DOHH2 (cell line): Measurements from ENCODE around the gene EVC.

ENCODE experiments used
- H3F3A ChIP-seq: fragments of 200-600 bp; sonication (generic), shearing (Covaris generic); 2 replicates; pipeline ENCODE4 v1.6.0; 2016; ENCODE audit warnings: antibody characterized with exemption, mild to moderate bottlenecking; ENCODE audit not compliant: control insufficient read depth, insufficient read depth
- H3K27ac ChIP-seq: fragments of 200-600 bp; sonication (generic); 2 replicates; pipeline ENCODE4 v1.5.1; 2014; ENCODE audit warnings: low read depth, mild to moderate bottlenecking, low read length, moderate library complexity
- H3K27me3 ChIP-seq: fragments of 200-600 bp; sonication (generic); 2 replicates; pipeline ENCODE4 v1.6.1; 2014; ENCODE audit warnings: mild to moderate bottlenecking, low read length, mixed read lengths; ENCODE audit not compliant: control insufficient read depth
- H3K36me3 ChIP-seq: fragments of 200-600 bp; sonication (generic); 2 replicates; pipeline ENCODE4 v1.6.1; 2014; ENCODE audit warnings: mild to moderate bottlenecking, low read length, moderate library complexity, mixed read lengths; ENCODE audit not compliant: control insufficient read depth
- H3K4me1 ChIP-seq: fragments of 200-600 bp; sonication (generic); 2 replicates; pipeline ENCODE4 v1.6.1; 2014; ENCODE audit warnings: mild to moderate bottlenecking, low read length, mixed read lengths; ENCODE audit not compliant: control insufficient read depth
- H3K4me2 ChIP-seq: fragments of 200-600 bp; sonication (generic); 2 replicates; pipeline ENCODE4 v1.6.0; 2014; ENCODE audit warnings: mild to moderate bottlenecking, low read length, moderate library complexity
- H3K4me3 ChIP-seq: fragments of 200-600 bp; sonication (generic); 2 replicates; pipeline ENCODE4 v1.5.1; 2014; ENCODE audit warnings: mild to moderate bottlenecking, low read length, mixed read lengths
- H3K79me2 ChIP-seq: fragments of 200-600 bp; sonication (generic); 2 replicates; pipeline ENCODE4 v1.6.1; 2014; ENCODE audit warnings: mild to moderate bottlenecking, low read length, mixed read lengths; ENCODE audit not compliant: control insufficient read depth
- H3K9me2 ChIP-seq: fragments of 200-600 bp; sonication (generic); replicated peaks from 2 replicates; pipeline ENCODE4 v1.6.1; 2014; ENCODE audit warnings: mild to moderate bottlenecking, low read length, mixed read lengths; ENCODE audit not compliant: control insufficient read depth
- H3K9me3 ChIP-seq: fragments of 200-600 bp; sonication (generic); 2 replicates; pipeline ENCODE4 v1.6.1; 2014; ENCODE audit warnings: antibody characterized with exemption, low read length, mixed read lengths; ENCODE audit not compliant: control insufficient read depth, insufficient read depth
- H4K20me1 ChIP-seq: fragments of 200-600 bp; sonication (generic); 2 replicates; pipeline ENCODE4 v1.6.0; 2014; ENCODE audit warnings: low read depth, mild to moderate bottlenecking, antibody characterized with exemption, low read length, moderate library complexity; ENCODE audit not compliant: control insufficient read depth, insufficient read depth
- EZH2phosphoT487 ChIP-seq: fragments of 200-600 bp; sonication (generic); IDR thresholded peaks from 2 replicates; pipeline ENCODE4 v1.6.1; 2017; ENCODE audit warnings: borderline replicate concordance, mild to moderate bottlenecking, antibody characterized with exemption, low read length, moderate library complexity, mixed read lengths
- TF ChIP-seq, protein P1 (sequence below): fragments of 200-600 bp; sonication (generic); IDR thresholded peaks from one replicate; pipeline ENCODE4 v1.5.1; 2014; ENCODE audit warnings: antibody characterized with exemption, mild to moderate bottlenecking, low read depth, low read length; ENCODE audit not compliant: poor library complexity, severe bottlenecking

EVC gene

GRCh38 chr4:5813882-5814255, 102.9 kb downstream of the EVC start:
- H3K9me3 ChIP-seq, result no peaks in the 10 kb centered on the region
- no peaks in the 10 kb centered on the region for H4K20me1 ChIP-seq
- H3F3A ChIP-seq, result no peaks in the 10 kb centered on the region
- no peak overlapping the region for H3K27ac ChIP-seq
- H3K36me3 ChIP-seq, result no peaks in the 10 kb centered on the region
- TF ChIP-seq, protein P1, sequence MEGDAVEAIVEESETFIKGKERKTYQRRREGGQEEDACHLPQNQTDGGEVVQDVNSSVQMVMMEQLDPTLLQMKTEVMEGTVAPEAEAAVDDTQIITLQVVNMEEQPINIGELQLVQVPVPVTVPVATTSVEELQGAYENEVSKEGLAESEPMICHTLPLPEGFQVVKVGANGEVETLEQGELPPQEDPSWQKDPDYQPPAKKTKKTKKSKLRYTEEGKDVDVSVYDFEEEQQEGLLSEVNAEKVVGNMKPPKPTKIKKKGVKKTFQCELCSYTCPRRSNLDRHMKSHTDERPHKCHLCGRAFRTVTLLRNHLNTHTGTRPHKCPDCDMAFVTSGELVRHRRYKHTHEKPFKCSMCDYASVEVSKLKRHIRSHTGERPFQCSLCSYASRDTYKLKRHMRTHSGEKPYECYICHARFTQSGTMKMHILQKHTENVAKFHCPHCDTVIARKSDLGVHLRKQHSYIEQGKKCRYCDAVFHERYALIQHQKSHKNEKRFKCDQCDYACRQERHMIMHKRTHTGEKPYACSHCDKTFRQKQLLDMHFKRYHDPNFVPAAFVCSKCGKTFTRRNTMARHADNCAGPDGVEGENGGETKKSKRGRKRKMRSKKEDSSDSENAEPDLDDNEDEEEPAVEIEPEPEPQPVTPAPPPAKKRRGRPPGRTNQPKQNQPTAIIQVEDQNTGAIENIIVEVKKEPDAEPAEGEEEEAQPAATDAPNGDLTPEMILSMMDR, result no peak
- no peaks in the 10 kb centered on the region for H3K79me2 ChIP-seq
- H3K4me3 ChIP-seq, result no peak overlapping the region
- H3K4me2 ChIP-seq, result no peak overlapping the region
- H3K4me1 ChIP-seq, result no peaks in the 10 kb centered on the region
- H3K9me2 ChIP-seq, result no peaks in the 10 kb centered on the region
- no peaks in the 10 kb centered on the region for H3K27me3 ChIP-seq

DNA sequence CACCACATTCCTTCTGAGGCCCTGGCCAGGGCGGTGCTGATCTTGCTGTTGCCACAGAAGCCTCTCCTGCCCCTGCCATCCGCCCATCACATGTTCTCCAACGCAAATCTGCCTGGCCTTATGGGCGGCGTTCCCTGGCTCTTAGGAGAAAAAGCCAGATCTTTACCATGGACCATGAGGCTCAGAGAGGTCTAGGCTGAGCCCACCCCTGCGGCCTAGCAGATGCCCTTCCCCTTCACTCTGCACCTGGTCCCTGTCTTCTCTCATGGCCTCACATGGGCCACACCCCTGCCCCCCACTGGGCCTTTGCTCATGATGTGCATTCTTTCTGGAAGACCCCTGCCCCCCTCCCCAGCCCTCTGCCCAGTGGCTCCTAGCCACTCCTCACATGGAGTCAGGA, 103.4 kb downstream of the EVC start:
- no peaks in the 10 kb centered on the region for H3F3A ChIP-seq
- H3K36me3 ChIP-seq, result no peaks in the 10 kb centered on the region
- H4K20me1 ChIP-seq, result no peaks in the 10 kb centered on the region
- no peaks in the 10 kb centered on the region for H3K9me2 ChIP-seq
- H3K27ac ChIP-seq, result no peak overlapping the region
- H3K4me1 ChIP-seq, result no peaks in the 10 kb centered on the region
- no peaks in the 10 kb centered on the region for H3K79me2 ChIP-seq
- H3K4me3 ChIP-seq, result no peak overlapping the region
- no peaks in the 10 kb centered on the region for H3K9me3 ChIP-seq
- no peaks in the 10 kb centered on the region for H3K27me3 ChIP-seq
- no peak for TF ChIP-seq EZH2phosphoT487
- TF ChIP-seq, protein P1, result no peak
- no peak overlapping the region for H3K4me2 ChIP-seq

DNA sequence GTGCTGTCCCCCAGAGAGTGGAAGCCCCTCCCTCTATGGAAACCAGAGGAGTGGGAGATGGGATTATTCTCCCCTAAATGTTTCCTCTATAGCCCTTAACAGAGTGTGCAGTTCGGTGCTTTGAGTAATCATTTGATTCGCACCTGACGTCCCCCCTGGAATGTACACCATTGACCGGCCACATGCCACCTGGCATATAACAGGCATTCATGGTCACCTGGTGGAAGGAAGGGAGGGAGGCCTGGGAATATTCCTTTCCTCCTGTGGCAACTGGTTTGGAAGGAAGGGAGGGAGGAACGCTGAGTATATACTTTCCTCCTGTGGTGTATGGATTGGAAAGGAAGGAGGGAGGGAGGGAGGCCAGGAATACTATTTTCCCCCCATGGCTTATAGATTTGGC, 104.6 kb downstream of the EVC start:
- Histone ChIP-seq H3K4me3 (no peak overlapping the region), H3K27ac (no peak overlapping the region), H3K79me2 (no peaks in the 10 kb centered on the region), H4K20me1 (no peaks in the 10 kb centered on the region), H3K9me3 (no peaks in the 10 kb centered on the region), H3F3A (no peaks in the 10 kb centered on the region), H3K4me1 (no peaks in the 10 kb centered on the region), H3K4me2 (no peak overlapping the region), H3K36me3 (no peaks in the 10 kb centered on the region), H3K9me2 (no peaks in the 10 kb centered on the region), H3K27me3 (no peaks in the 10 kb centered on the region)
- no peak for TF ChIP-seq EZH2phosphoT487

GRCh38 chr4:5816101-5816500, 105.1 kb downstream of the EVC start:
- Histone ChIP-seq H3K27ac (no peak overlapping the region), H3F3A (no peaks in the 10 kb centered on the region), H3K79me2 (no peaks in the 10 kb centered on the region), H3K4me3 (no peak overlapping the region), H3K4me2 (no peak overlapping the region), H3K4me1 (no peaks in the 10 kb centered on the region), H3K9me2 (no peaks in the 10 kb centered on the region), H3K9me3 (no peaks in the 10 kb centered on the region), H4K20me1 (no peaks in the 10 kb centered on the region), H3K36me3 (no peaks in the 10 kb centered on the region), H3K27me3 (no peaks in the 10 kb centered on the region)
- TF ChIP-seq EZH2phosphoT487, result no peak
- TF ChIP-seq, protein P1, result no peak
